ENCODE measurements around the gene DRAP1.

GRCh38 chr11:65880027-65880426, 39.2 kb upstream of the DRAP1 start:
- TF ChIP-seq CTCF (IDR thresholded peaks at IDR 0.05) (no peak), POLR2A (IDR thresholded peaks at IDR 0.05) (no peak)
